OCI-LY1 (cell line): Measurements from ENCODE around the gene SRSF11.

Experiments used
- H2AFZ ChIP-seq: fragments of 200-600 bp; sonication (generic), shearing (Covaris generic); 2 replicates; pipeline ENCODE4 v1.6.0; 2014; ENCODE audit warnings: antibody characterized with exemption, mild to moderate bottlenecking, low read length
- H3F3A ChIP-seq: fragments of 200-600 bp; sonication (generic), shearing (Covaris generic); 2 replicates; pipeline ENCODE4 v1.6.0; 2014; ENCODE audit warnings: mild to moderate bottlenecking, antibody characterized with exemption, low read length, moderate library complexity; ENCODE audit not compliant: insufficient read depth
- H3K27ac ChIP-seq: fragments of 200-600 bp; sonication (generic); 2 replicates; pipeline ENCODE4 v1.5.1; 2014; ENCODE audit warnings: low read length, mixed run types, mild to moderate bottlenecking, low read depth; ENCODE audit not compliant: poor library complexity, severe bottlenecking
- H3K27me3 ChIP-seq: fragments of 200-600 bp; sonication (generic); 2 replicates; pipeline ENCODE4 v1.6.0; 2014; ENCODE audit warnings: antibody characterized with exemption, mild to moderate bottlenecking, low read length, moderate library complexity; ENCODE audit not compliant: insufficient read depth
- H3K36me3 ChIP-seq: fragments of 200-600 bp; sonication (generic); 2 replicates; pipeline ENCODE4 v1.6.1; 2014; ENCODE audit warnings: mild to moderate bottlenecking, antibody characterized with exemption, low read length, moderate library complexity, mixed read lengths; ENCODE audit not compliant: insufficient read depth
- H3K4me1 ChIP-seq: fragments of 200-600 bp; sonication (generic); 2 replicates; pipeline ENCODE4 v1.5.1; 2014; ENCODE audit warnings: mild to moderate bottlenecking, low read length, moderate library complexity; ENCODE audit not compliant: insufficient read depth, severe bottlenecking
- H3K4me2 ChIP-seq: fragments of 200-600 bp; sonication (generic), shearing (Covaris generic); 2 replicates; pipeline ENCODE4 v1.6.1; 2014; ENCODE audit warnings: low read length
- H3K4me3 ChIP-seq: fragments of 200-600 bp; sonication (generic); 2 replicates; pipeline ENCODE4 v1.5.1; 2014; ENCODE audit warnings: low read length, low read depth, mild to moderate bottlenecking, mixed read lengths; ENCODE audit not compliant: poor library complexity, severe bottlenecking
- H3K79me2 ChIP-seq: fragments of 200-600 bp; shearing (Covaris generic); 2 replicates; pipeline ENCODE4 v1.6.1; 2016; ENCODE audit warnings: mixed run types, low read length, mixed read lengths; ENCODE audit not compliant: insufficient read depth
- H3K9ac ChIP-seq: fragments of 200-600 bp; sonication (generic), shearing (Covaris generic); 2 replicates; pipeline ENCODE4 v1.6.1; 2014; ENCODE audit warnings: mild to moderate bottlenecking, low read length, mixed read lengths
- H3K9me2 ChIP-seq: fragments of 200-600 bp; sonication (generic), shearing (Covaris generic); 2 replicates; pipeline ENCODE4 v1.6.1; 2014; ENCODE audit warnings: low read depth, mild to moderate bottlenecking, low read length, mixed read lengths
- H3K9me3 ChIP-seq: fragments of 200-600 bp; shearing (Covaris generic); 2 replicates; pipeline ENCODE4 v1.6.1; 2014; ENCODE audit warnings: low read length, mixed read lengths
- H4K20me1 ChIP-seq: fragments of 200-600 bp; sonication (generic), shearing (Covaris generic); 2 replicates; pipeline ENCODE4 v1.6.0; 2016; ENCODE audit warnings: mild to moderate bottlenecking, low read length; ENCODE audit not compliant: insufficient read depth
- CTCF ChIP-seq: fragments of 200-600 bp; sonication (generic), shearing (Covaris generic); IDR thresholded peaks from 2 replicates; pipeline ENCODE4 v1.5.1; 2017; ENCODE audit warnings: mild to moderate bottlenecking, antibody characterized with exemption, low read length, moderate library complexity, mixed read lengths
- EZH2 ChIP-seq: fragments of 200-600 bp; sonication (generic), shearing (Covaris generic); IDR thresholded peaks from 2 replicates; pipeline ENCODE4 v1.8.0; 2017; ENCODE audit warnings: borderline replicate concordance, mixed run types, mild to moderate bottlenecking, antibody characterized with exemption, low read length, moderate library complexity, mixed read lengths

Gene SRSF11

GRCh38 chr1:70234733-70235132 is 13.6 kb downstream of the SRSF11 start:
- TF ChIP-seq EZH2 (no peak), CTCF (no peak)
- no peaks in the 10 kb centered on the region for H3K9me3 ChIP-seq
- peaks cover 97% of the 10 kb centered on the region for H3K36me3 ChIP-seq
- no peak overlapping the region for H2AFZ ChIP-seq
- no peak overlapping the region for H3K27ac ChIP-seq
- no peak overlapping the region for H3K9ac ChIP-seq
- H4K20me1 ChIP-seq, result 0 out of 2 replicates have a peak, but pooled peaks cover 4% of the 10 kb centered on the region
- H3K4me3 ChIP-seq, result no peak overlapping the region
- no peaks in the 10 kb centered on the region for H3K79me2 ChIP-seq
- H3K4me1 ChIP-seq, result no peaks in the 10 kb centered on the region
- H3K4me2 ChIP-seq, result no peak overlapping the region
- no peaks in the 10 kb centered on the region for H3K9me2 ChIP-seq
- H3K27me3 ChIP-seq, result no peaks in the 10 kb centered on the region
- no peaks in the 10 kb centered on the region for H3F3A ChIP-seq

GRCh38 chr1:70239940-70240339 is 18.8 kb downstream of the SRSF11 start:
- H3K9me2 ChIP-seq, result no peaks in the 10 kb centered on the region
- peaks cover 97% of the 10 kb centered on the region for H3K36me3 ChIP-seq
- H3K9me3 ChIP-seq, result no peaks in the 10 kb centered on the region
- no peaks in the 10 kb centered on the region for H3K27me3 ChIP-seq
- H3K4me1 ChIP-seq, result no peaks in the 10 kb centered on the region
- 0 out of 2 replicates have a peak, but pooled peaks cover 4% of the 10 kb centered on the region for H4K20me1 ChIP-seq
- H3K9ac ChIP-seq, result no peak overlapping the region
- H2AFZ ChIP-seq, result no peak overlapping the region
- TF ChIP-seq EZH2 (no peak), CTCF (no peak)
- no peak overlapping the region for H3K4me3 ChIP-seq
- no peak overlapping the region for H3K27ac ChIP-seq
- no peaks in the 10 kb centered on the region for H3K79me2 ChIP-seq
- H3K4me2 ChIP-seq, result no peak overlapping the region
- H3F3A ChIP-seq, result no peaks in the 10 kb centered on the region

GRCh38 chr1:70247122-70247521 is 25.9 kb downstream of the SRSF11 start:
- Histone ChIP-seq H3K36me3 (peaks cover 100% of the 10 kb centered on the region), H2AFZ (no peak overlapping the region), H4K20me1 (no peaks in the 10 kb centered on the region), H3K4me2 (no peak overlapping the region), H3K9me2 (no peaks in the 10 kb centered on the region), H3K4me1 (no peaks in the 10 kb centered on the region), H3K27me3 (no peaks in the 10 kb centered on the region), H3K79me2 (no peaks in the 10 kb centered on the region), H3F3A (no peaks in the 10 kb centered on the region), H3K4me3 (no peak overlapping the region), H3K9me3 (no peaks in the 10 kb centered on the region), H3K27ac (no peak overlapping the region), H3K9ac (no peak overlapping the region)
- TF ChIP-seq EZH2, result no peak
- no peak for TF ChIP-seq CTCF
